Activated T-cell treated with anti-CD3 and anti-CD28 coated beads, Interleukin-2, amount 50 U/mL, for 48 hours (primary cell): ENCODE results near the gene ERMARD.
A peak's percentile ranks its signal among the peaks of the same experiment; 100 is the strongest.

Source experiments
- DNase-seq, 2 experiments: peaks; one replicate each; pipeline ENCODE4 v3.0.0-alpha.2; 2020

The ERMARD gene

GRCh38 chr6:169803271-169803811 is 51.9 kb downstream of the ERMARD start:
- peak in 1 of 2 experiments; percentile 18 for DNase-seq

GRCh38 chr6:169803816-169804340 is 52.5 kb downstream of the ERMARD start:
- peak in 1 of 2 experiments; percentile 16 for DNase-seq

- peak in 1 of 2 experiments; percentile 6 for DNase-seq
These were observed 53.0 kb downstream of the ERMARD start for GRCh38 chr6:169804427-169804826.

DNA sequence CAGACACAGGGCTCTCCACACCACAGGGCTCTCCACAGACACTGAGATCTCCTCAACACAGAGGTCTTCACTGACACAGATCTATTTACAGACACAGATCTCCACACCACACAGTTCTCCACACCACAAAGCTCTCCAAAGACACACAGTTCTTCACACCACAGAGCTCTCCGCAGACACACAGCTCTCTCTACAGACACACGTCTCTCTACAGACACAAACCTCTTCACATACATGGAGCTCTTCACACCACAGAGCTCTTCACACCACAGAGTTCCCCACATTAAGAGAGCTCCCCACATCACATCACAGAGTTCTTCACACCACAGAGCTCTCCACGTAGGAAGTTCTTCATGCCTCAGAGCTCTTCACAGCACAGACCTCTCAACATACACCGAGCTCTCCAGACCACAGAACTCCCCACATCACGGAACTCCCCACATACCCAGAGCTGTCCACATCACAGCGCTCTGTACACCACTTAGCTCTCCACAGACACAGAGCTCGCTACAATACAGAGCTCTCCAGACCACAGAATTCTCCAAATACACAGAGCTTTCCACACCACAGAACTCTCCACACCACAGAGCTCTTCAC is 53.9 kb downstream of the ERMARD start:
- DNase-seq, result peak in 1 of 2 experiments; percentile 13

GRCh38 chr6:169806701-169807100 is 55.3 kb downstream of the ERMARD start:
- peak in 1 of 2 experiments; percentile 12 for DNase-seq

DNA sequence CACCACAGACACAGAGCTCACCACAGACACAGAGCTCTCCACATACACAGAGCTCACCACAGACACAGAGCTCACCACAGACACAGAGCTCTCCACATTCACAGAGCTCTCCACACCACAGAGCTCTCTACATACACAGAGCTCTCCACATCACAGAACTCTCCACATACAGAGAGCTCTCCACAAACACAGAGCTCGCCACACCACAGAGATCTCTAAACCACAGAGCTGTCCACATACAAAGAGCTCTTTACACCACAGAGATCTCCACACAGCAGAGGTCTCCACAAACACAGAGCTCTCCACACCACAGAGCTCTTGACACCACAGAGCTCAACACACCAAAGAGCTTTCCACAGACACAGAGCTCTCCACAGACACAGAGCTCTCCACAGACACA is 55.8 kb downstream of the ERMARD start:
- peak in 1 of 2 experiments; percentile 13 for DNase-seq

GRCh38 chr6:169807699-169808607 is 56.5 kb downstream of the ERMARD start:
- DNase-seq, result no peak

DNA sequence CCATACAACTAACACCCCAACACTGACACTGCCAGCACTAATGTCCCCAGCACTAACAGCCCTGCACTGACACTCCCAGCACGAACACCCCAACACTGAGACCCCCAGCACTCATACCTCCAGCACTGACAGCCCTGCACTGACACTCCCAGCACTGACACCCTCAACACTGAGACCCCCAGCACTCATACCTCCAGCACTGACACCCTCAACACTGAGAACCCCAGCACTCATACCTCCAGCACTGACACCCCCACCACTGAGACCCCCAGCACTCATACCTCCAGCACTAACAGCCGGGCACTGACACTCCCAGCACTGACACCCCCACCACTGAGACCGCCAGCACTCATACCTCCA is 57.2 kb downstream of the ERMARD start:
- DNase-seq, result no peak

- DNase-seq, result no peak
These were observed 58.0 kb downstream of the ERMARD start for GRCh38 chr6:169809386-169809785.

GRCh38 chr6:169810066-169810989 is 58.9 kb downstream of the ERMARD start:
- no peak for DNase-seq

DNA sequence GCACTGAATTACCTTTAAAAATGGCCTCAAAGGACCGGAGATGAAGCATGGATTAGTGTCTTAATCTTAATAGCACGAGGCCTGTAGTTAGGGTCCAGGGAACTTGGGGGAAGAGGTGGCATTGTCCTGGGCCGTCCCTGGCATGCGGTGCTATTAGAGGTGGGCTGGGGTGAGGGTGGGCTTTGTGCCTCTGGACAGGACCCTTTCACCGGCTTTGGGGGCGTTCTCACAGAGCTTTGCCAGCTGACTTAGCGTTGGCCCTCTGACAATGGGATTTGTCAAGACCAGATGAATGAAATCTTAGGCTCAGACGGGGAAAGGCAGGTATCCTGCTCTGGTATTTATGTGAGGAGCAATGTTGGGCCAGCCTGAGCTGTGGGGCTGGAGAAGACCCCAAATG is 59.6 kb downstream of the ERMARD start:
- no peak for DNase-seq

DNA sequence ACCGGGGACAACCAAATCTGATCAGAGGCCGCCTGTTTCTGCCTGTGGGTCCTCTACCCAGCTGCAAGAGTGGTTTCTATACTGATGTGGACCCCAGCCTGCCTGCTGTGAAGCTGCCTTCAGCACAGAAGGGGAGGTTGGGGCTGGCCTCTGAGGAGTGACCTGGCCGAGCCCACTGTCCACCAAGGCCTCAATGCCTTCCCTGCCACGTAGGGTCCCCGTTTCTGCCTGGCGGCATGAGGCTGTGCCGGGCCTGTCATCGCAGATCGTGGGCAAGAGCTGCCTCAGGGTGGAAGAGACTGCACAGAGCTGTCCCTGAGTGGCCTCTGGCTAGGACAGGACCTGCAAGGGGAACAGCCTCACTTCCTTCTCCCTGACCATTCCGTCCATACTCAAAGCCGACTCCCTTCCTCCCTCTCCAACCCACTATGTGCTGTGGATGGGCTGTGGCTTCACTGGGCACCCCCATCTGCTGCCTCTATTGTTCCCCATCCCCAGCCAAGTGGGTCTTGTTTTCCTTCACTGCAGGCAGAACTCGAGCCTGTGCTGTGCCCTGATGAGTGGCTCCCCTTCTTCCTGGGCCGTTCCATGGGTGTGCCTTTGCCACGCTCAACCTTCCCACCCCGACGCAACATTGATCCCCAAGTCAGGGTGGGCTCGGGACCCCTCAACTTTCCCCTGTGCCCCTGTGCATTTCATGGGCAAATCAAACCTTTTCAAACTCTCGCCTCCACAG is 60.3 kb downstream of the ERMARD start:
- DNase-seq, result no peak

GRCh38 chr6:169812257-169812644 is 60.8 kb downstream of the ERMARD start:
- no peak for DNase-seq

GRCh38 chr6:169813969-169814368 is 62.5 kb downstream of the ERMARD start:
- DNase-seq, result no peak

DNA sequence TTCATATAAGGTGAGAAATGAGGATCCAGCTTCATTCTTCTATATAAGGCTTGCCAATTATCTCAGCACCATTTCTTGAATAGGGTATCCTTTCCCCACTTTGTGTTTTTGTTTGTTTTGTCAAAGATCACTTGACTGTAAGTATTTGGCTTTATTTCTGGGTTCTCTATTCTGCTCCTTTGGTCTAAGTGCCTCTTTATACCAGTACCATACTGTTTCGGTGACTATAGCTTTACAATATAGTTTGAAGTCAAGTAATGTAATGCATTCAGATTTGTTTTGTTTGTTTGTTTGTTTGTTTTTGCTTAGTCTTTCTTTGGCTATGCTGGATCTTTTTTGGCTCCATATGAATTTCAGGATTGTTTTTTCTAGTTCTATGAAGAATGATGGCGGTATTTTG is 64.6 kb downstream of the ERMARD start:
- no peak for DNase-seq

DNA sequence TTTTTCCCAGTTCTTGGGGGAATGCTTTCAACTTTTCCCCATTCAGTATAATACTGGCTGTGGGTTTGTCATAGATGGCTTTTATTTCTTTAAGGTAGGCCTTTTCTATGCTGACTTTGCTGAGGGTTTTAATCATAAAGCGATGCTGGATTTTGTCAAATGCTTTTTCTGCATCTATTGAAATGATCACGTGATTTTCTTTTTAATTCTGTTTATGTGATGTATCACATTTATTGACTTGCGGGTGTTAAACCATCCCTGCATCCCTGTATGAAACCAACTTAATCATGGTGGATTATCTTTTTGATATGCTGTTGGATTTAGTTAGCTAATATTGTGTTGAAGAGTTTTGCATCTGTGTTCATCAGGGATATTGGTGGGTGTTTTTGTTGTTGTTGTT is 65.6 kb downstream of the ERMARD start:
- DNase-seq, result no peak

DNA sequence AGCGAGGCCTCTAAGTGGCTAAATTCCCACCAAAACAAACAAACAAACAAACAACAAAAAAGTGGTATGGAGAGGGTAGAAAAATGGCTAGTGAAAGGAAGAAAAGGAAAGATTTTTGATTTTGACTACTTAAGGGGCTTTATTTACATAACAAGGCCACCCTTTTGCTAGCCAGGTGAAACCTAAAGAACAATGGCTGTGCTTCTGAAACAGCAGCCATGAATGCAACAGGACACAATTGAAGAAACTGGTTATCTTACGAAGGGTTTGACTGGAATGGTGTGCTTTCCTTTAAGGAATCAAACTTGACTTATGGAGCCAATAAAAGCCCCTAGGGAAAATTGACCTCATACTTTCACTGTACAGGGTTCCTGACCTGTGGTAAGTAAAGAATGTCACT is 68.9 kb downstream of the ERMARD start:
- no peak for DNase-seq

DNA sequence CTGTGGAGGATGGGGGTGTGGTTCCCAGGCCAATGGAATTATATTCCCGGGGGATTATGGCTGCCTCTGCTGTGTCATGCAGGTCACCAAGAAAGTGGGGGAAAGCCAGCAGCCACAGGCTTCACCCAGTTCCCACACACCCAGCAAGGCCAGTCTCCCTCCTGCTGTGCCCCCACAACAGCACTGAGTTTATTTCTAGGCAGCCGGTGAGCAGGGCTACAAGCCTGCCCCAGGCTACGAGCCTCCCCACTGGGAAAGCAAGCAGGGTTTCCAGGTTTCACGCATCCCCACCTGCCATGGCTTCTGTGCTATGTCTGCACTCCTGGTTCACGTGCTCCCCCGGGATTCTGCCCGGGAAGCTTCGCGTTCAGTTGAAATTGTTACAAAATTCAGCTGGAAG is 72.6 kb downstream of the ERMARD start:
- DNase-seq, result no peak

DNA sequence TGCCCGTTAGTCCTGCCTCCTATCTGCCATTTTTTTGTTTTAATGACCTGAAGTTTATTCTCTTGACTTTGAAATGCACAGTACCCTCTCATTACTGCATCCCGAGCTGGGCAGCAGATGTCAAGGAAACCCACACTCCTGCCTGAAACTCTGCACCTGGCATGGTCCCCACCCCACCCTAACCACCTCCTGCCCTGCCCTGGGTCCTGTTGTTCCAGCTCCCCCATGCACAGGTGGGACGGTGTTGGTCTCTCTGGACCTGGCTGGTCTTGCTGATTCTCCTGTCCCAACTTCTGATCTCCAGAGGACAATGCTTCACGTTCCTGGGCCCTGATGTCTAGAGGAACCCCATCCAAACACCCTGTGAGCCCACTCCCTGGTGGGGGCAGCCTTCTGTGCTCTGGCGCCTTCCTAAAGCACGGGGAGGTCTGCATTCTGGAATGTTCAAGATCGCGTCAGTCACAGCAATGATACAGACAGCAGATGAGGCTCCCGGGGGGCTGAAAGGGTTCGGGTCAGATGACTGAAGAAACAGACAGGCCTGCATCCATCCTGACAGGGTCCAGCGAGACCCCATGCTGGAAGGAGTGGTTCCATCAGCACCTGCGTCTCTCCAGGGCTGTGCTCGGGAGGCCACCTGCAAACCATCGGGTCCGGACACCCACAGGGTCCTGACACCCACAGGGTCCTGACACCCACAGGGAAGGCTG is 73.6 kb downstream of the ERMARD start:
- peak in 1 of 2 experiments; percentile 5 for DNase-seq

DNA sequence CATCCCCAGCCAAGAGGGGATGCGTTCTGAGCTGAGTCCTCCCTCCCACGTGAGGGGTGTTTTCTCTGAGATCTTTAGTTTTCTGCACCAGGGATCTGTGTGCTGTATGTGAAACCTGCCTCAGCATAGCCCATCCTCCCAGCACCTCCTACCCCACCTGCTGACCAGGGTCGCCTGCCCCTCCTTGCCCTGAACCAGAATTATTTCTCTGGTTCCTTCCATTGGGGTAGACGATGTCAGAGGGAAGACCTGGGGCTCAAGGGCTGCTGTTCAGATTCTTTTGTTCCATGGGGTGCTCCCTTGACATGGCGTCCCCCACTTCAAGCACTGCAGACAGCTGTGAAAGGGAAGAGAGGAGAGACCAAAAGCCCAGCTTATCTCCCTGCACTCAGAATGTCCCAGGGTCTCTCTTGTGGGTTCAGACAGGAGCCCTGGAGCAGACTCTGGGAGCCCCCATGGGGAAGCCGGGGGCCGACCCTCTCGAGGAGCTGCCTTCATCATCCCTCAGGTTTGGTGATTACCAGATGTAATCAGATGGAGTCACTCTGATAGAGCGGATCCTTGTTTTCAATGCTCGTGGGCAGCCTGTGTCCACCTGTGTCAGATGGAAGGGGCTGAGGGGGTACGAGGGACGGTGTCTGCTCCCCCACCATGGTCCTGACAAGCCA is 74.3 kb downstream of the ERMARD start:
- DNase-seq, result peak in 1 of 2 experiments; percentile 3

GRCh38 chr6:169826697-169827096 is 75.3 kb downstream of the ERMARD start:
- no peak for DNase-seq
